H1 (cell line): Measurements from ENCODE around the gene JADE1. TPM values are rescaled to one million over a fixed set of nuclear protein-coding genes. Genes with fewer than 3 reads are reported as not detected.

Experiments
- BCL11A ChIP-seq, 2 experiments: IDR thresholded peaks; one replicate each; pipeline ENCODE4 v1.6.1; 2011; ENCODE audit warnings: low read depth in 2 of 2, low read length in 2 of 2, mild to moderate bottlenecking in 2 of 2
- GTF2F1 ChIP-seq: IDR thresholded peaks from 2 replicates; pipeline ENCODE4 v1.6.1; 2012; ENCODE audit warnings: low read depth, low read length, improper control_type of control experiment, borderline replicate concordance
- SP1 ChIP-seq: IDR thresholded peaks from 2 replicates; pipeline ENCODE4 v1.6.1; 2011; ENCODE audit warnings: low read depth, low read length
- polyA plus RNA-seq, 7 experiments: library from polyadenylated mRNA; depleted of rRNA in 3 of 7; stranded (reverse) in 5 of 7; unstranded in 2 of 7; fragments of >200 nt in 5 of 7; fragments of 200-250 nt in 2 of 7; gene quantifications; 1 replicate in 5 of 7; 2 replicates in 1 of 7; 4 replicates in 1 of 7; pipeline versions ENCODE4 v1.2.1 to v1.2.3, GENCODE V29; 2011 to 2013; ENCODE audit warnings: missing spikeins in 2 of 7, mixed read lengths in 2 of 7
- total RNA-seq: library from RNA; stranded (reverse); fragmentation: NEBNext Ultra II Directional; extraction: Animal tissue kit (Norgen Biotek cat#: 25700); gene quantifications from 2 replicates; pipeline ENCODE4 v1.2.1, GENCODE V29; 2021

JADE1 gene
- total and polyA plus RNA-seq, 2 of the 8 experiments (the other 6 are each of a cell fraction or from before 2014, with no cell fraction given): 37.7 to 213 TPM

- TF ChIP-seq GTF2F1: no peak
- no peak for TF ChIP-seq SP1
- no peak for TF ChIP-seq BCL11A (IDR thresholded peaks at IDR 0.05; ENCODE audit: low read depth in 2 of 2, low read length in 2 of 2)
Observed at GRCh38 chr4:128904821-128905220, 95.3 kb downstream of the JADE1 start (continued).
